HEK293T (cell line): ENCODE measurements around the gene ERC2.

Experiments
- CTCF ChIA-PET: fragments of 350-600 bp; formaldehyde crosslinking; extraction: SDS; loops from one replicate; lab custom pipeline; 2021; ENCODE audit warnings: antibody characterized with exemption, inconsistent platforms; lab: Yijun Ruan, JAX
- POLR2A ChIA-PET: fragments of 350-600 bp; formaldehyde crosslinking; extraction: SDS; loops from one replicate; lab custom pipeline; 2020; ENCODE audit warnings: antibody characterized with exemption, inconsistent platforms; lab: Yijun Ruan, JAX
- DNase-seq: peaks from one replicate; pipeline ENCODE4 v3.0.0; 2012; ENCODE audit warnings: mixed read lengths; ENCODE audit errors: extremely low spot score
- ARNT ChIP-seq: fragments of 450-650 bp; IDR thresholded peaks from 2 replicates; pipeline ENCODE4 v1.6.1; 2017; ENCODE audit warnings: mild to moderate bottlenecking
- BHLHE40 ChIP-seq: fragments of 450-650 bp; IDR thresholded peaks from 2 replicates; pipeline ENCODE4 v1.6.1; 2016; ENCODE audit warnings: mild to moderate bottlenecking, moderate library complexity, borderline replicate concordance
- CTBP1 ChIP-seq: fragments of 450-650 bp; IDR thresholded peaks from 2 replicates; pipeline ENCODE4 v1.6.1; 2016; ENCODE audit warnings: borderline replicate concordance
- ELF4 ChIP-seq: fragments of 450-650 bp; IDR thresholded peaks from 2 replicates; pipeline ENCODE4 v1.6.1; 2017; ENCODE audit warnings: antibody characterized with exemption
- FOXA1 ChIP-seq: fragments of 450-650 bp; IDR thresholded peaks from 2 replicates; pipeline ENCODE4 v1.6.1; 2016; ENCODE audit warnings: mild to moderate bottlenecking
- FOXK2 ChIP-seq: fragments of 450-650 bp; IDR thresholded peaks from 2 replicates; pipeline ENCODE4 v1.6.1; 2016; ENCODE audit warnings: mild to moderate bottlenecking
- FOXM1 ChIP-seq: fragments of 450-650 bp; IDR thresholded peaks from 2 replicates; pipeline ENCODE4 v1.6.1; 2017; ENCODE audit warnings: mild to moderate bottlenecking, borderline replicate concordance
- HDGF ChIP-seq: fragments of 450-650 bp; IDR thresholded peaks from 2 replicates; pipeline ENCODE4 v1.6.1; 2017; ENCODE audit warnings: antibody characterized with exemption, borderline replicate concordance
- L3MBTL2 ChIP-seq: fragments of 450-650 bp; conservative IDR thresholded peaks from 2 replicates; pipeline ENCODE4 v1.6.1; 2016; ENCODE audit warnings: mild to moderate bottlenecking
- LEF1 ChIP-seq: fragments of 450-650 bp; IDR thresholded peaks from 2 replicates; pipeline ENCODE4 v1.6.1; 2017; ENCODE audit warnings: mild to moderate bottlenecking, borderline replicate concordance
- NFRKB ChIP-seq: fragments of 450-650 bp; IDR thresholded peaks from 2 replicates; pipeline ENCODE4 v1.6.1; 2016; ENCODE audit warnings: mild to moderate bottlenecking, moderate library complexity
- PKNOX1 ChIP-seq: fragments of 450-650 bp; IDR thresholded peaks from 2 replicates; pipeline ENCODE4 v1.6.1; 2016
- SP1 ChIP-seq: fragments of 450-650 bp; IDR thresholded peaks from 2 replicates; pipeline ENCODE4 v1.6.1; 2017
- SUZ12 ChIP-seq: fragments of 450-650 bp; IDR thresholded peaks from 2 replicates; pipeline ENCODE4 v1.6.1; 2016; ENCODE audit warnings: mild to moderate bottlenecking
- TARDBP ChIP-seq: fragments of 450-650 bp; IDR thresholded peaks from 2 replicates; pipeline ENCODE4 v1.6.1; 2016
- ZNF384 ChIP-seq: fragments of 450-650 bp; IDR thresholded peaks from 2 replicates; pipeline ENCODE4 v1.6.1; 2016

ERC2 gene

GRCh38 chr3:56200251-56200650 is 268.0 kb downstream of the ERC2 start:
- DNase-seq = no peak
- ChIA-PET CTCF (no interaction called here), POLR2A (no interaction called here)
- TF ChIP-seq TARDBP (no peak), NFRKB (no peak), LEF1 (no peak), FOXK2 (no peak), ELF4 (no peak), SUZ12 (no peak), ARNT (no peak), FOXM1 (no peak), SP1 (no peak), ZNF384 (no peak), PKNOX1 (no peak)

DNA sequence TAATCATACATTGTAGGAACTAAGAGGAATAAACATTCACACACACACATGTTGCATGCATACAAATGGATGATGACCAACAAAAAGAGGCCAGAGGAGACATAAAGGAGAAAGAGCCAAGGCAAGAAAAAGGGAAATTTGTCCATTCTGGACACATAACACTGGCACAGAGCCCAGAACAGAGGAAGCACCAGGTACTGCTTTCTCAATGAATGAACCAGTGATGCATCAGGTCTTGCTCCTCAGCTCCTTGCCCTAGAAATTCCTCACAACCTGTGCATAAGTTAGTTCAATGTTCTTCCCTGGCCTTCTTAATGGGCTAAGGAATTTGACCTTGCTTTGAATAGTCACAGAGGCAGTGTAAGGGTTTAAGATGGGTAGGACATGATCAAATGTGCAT is 270.3 kb downstream of the ERC2 start:
- CTCF ChIA-PET = no interaction called here
- DNase-seq = no peak
- POLR2A ChIA-PET = no interaction called here
- TF ChIP-seq PKNOX1 (no peak), CTBP1 (no peak), L3MBTL2 (no peak), FOXM1 (no peak)

- ChIA-PET POLR2A (no interaction called here), CTCF (no interaction called here)
- no peak for DNase-seq
- no peak for TF ChIP-seq SUZ12
- TF ChIP-seq ARNT = no peak
- TF ChIP-seq SP1 = no peak
- no peak for TF ChIP-seq L3MBTL2
- no peak for TF ChIP-seq FOXK2
- TF ChIP-seq NFRKB = no peak
- no peak for TF ChIP-seq LEF1
- TF ChIP-seq ELF4 = no peak
Measured at GRCh38 chr3:56197259-56197965, 270.9 kb downstream of the ERC2 start.

- CTCF ChIA-PET = no interaction called here
- POLR2A ChIA-PET = no interaction called here
- TF ChIP-seq ARNT = no peak
- no peak for TF ChIP-seq FOXA1
- no peak for TF ChIP-seq L3MBTL2
- TF ChIP-seq BHLHE40 = no peak
- TF ChIP-seq ELF4 = no peak
- TF ChIP-seq SUZ12 = no peak
- no peak for TF ChIP-seq FOXK2
- TF ChIP-seq ZNF384 = no peak
- no peak for TF ChIP-seq TARDBP
- TF ChIP-seq PKNOX1 = no peak
- TF ChIP-seq HDGF = no peak
- no peak for TF ChIP-seq NFRKB
- no peak for TF ChIP-seq LEF1
- TF ChIP-seq CTBP1 = no peak
- no peak for TF ChIP-seq SP1
- no peak for TF ChIP-seq FOXM1
- DNase-seq = no peak
Measured at GRCh38 chr3:56196700-56197099, 271.6 kb downstream of the ERC2 start.

- ChIA-PET CTCF (no interaction called here), POLR2A (no interaction called here)
- TF ChIP-seq HDGF = no peak
- no peak for TF ChIP-seq ARNT
- DNase-seq = no peak
Measured at GRCh38 chr3:56193519-56193918, 274.7 kb downstream of the ERC2 start.

GRCh38 chr3:56192001-56192400 is 276.3 kb downstream of the ERC2 start:
- TF ChIP-seq SP1 (no peak), TARDBP (no peak), FOXK2 (no peak), SUZ12 (no peak), ELF4 (no peak), CTBP1 (no peak), FOXA1 (no peak)
- no peak for DNase-seq
- CTCF ChIA-PET = no interaction called here
- POLR2A ChIA-PET = no interaction called here

- ChIA-PET POLR2A (no interaction called here), CTCF (no interaction called here)
- DNase-seq = no peak
- TF ChIP-seq SUZ12 = no peak
- TF ChIP-seq ZNF384 = no peak
- TF ChIP-seq TARDBP = no peak
- TF ChIP-seq PKNOX1 = no peak
- no peak for TF ChIP-seq ARNT
- TF ChIP-seq BHLHE40 = no peak
- no peak for TF ChIP-seq FOXM1
- no peak for TF ChIP-seq FOXA1
- TF ChIP-seq LEF1 = no peak
- TF ChIP-seq FOXK2 = no peak
Measured at GRCh38 chr3:56190771-56191305, 277.4 kb downstream of the ERC2 start.
